Progenitor cell of endocrine pancreas (in vitro differentiated cells): Measurements from ENCODE around the gene GINM1. TPM values are rescaled to one million over a fixed set of nuclear protein-coding genes. Genes with fewer than 3 reads are reported as not detected.

ENCODE experiments used
- DNase-seq: peaks from one replicate; pipeline ENCODE4 v3.0.0; 2021; ENCODE audit warnings: low spot score; ENCODE audit not compliant: unreplicated experiment
- H3K27ac Mint-ChIP-seq: 2 replicates; pipeline ENCODE4 v1.8.0; 2021; ENCODE audit warnings: mild to moderate bottlenecking, moderate library complexity, mixed read lengths
- H3K27me3 Mint-ChIP-seq: 2 replicates; pipeline ENCODE4 v1.8.0; 2021; ENCODE audit warnings: mixed read lengths
- H3K36me3 Mint-ChIP-seq: 2 replicates; pipeline ENCODE4 v1.8.0; 2022; ENCODE audit warnings: mixed read lengths; ENCODE audit not compliant: insufficient read depth
- H3K4me1 Mint-ChIP-seq: 2 replicates; pipeline ENCODE4 v1.8.0; 2021; ENCODE audit warnings: low read depth, mixed read lengths
- H3K4me3 Mint-ChIP-seq: 2 replicates; pipeline ENCODE4 v1.8.0; 2021; ENCODE audit warnings: low read depth, mild to moderate bottlenecking, moderate library complexity, mixed read lengths
- H3K9me3 Mint-ChIP-seq: 2 replicates; pipeline ENCODE4 v1.8.0; 2021; ENCODE audit warnings: low read depth, mixed read lengths
- CTCF ChIP-seq: fragments of 200-600 bp; sonication (generic); IDR thresholded peaks from one replicate; pipeline ENCODE4 v1.5.0; 2021; ENCODE audit warnings: antibody characterized with exemption, mild to moderate bottlenecking; ENCODE audit not compliant: unreplicated experiment
- total RNA-seq: library from RNA; stranded (reverse); gene quantifications from 2 replicates; pipeline ENCODE4 v1.2.1, GENCODE V29; 2021

The GINM1 gene
- total RNA-seq, 1 donor from 2014 or later: 26.3 TPM

GRCh38 chr6:149560736-149561135 is 5.4 kb upstream of the GINM1 start:
- Mint-ChIP-seq H3K4me1 (peaks cover 2% of the 10 kb centered on the region), H3K9me3 (no peaks in the 10 kb centered on the region), H3K27me3 (peaks cover 49% of the 10 kb centered on the region), H3K4me3 (no peak overlapping the region), H3K36me3 (no peaks in the 10 kb centered on the region), H3K27ac (no peak overlapping the region)
- TF ChIP-seq CTCF: peak; percentile 62
- DNase-seq: no peak

- no peaks in the 10 kb centered on the region for H3K9me3 Mint-ChIP-seq
- H3K27me3 Mint-ChIP-seq: peaks cover 30% of the 10 kb centered on the region
- H3K27ac Mint-ChIP-seq: no peak overlapping the region
- TF ChIP-seq CTCF: no peak
- H3K36me3 Mint-ChIP-seq: no peaks in the 10 kb centered on the region
- peaks cover 9% of the 10 kb centered on the region for H3K4me1 Mint-ChIP-seq
- H3K4me3 Mint-ChIP-seq: no peak overlapping the region
- DNase-seq: no peak
Observed at GRCh38 chr6:149563203-149563927, 2.8 kb upstream of the GINM1 start.

- Mint-ChIP-seq H3K4me3 (no peak overlapping the region), H3K4me1 (peaks cover 9% of the 10 kb centered on the region), H3K9me3 (no peaks in the 10 kb centered on the region), H3K27ac (no peak overlapping the region), H3K36me3 (no peaks in the 10 kb centered on the region), H3K27me3 (peaks cover 24% of the 10 kb centered on the region)
- no peak for TF ChIP-seq CTCF
- DNase-seq: no peak
Observed at GRCh38 chr6:149563928-149564325, 2.2 kb upstream of the GINM1 start.

GRCh38 chr6:149566410-149567193 is 427 bp downstream of the GINM1 start:
- DNase-seq: peak; percentile 49
- Mint-ChIP-seq H3K9me3 (no peaks in the 10 kb centered on the region), H3K4me3 (peak overlapping the region; percentile 96), H3K4me1 (peaks cover 13% of the 10 kb centered on the region), H3K27me3 (peaks cover 6% of the 10 kb centered on the region), H3K27ac (peak overlapping the region; percentile 99), H3K36me3 (no peaks in the 10 kb centered on the region)
- TF ChIP-seq CTCF: no peak

GRCh38 chr6:149567194-149567586 is 1.0 kb downstream of the GINM1 start:
- Mint-ChIP-seq H3K27ac (peak overlapping the region; percentile 99), H3K36me3 (no peaks in the 10 kb centered on the region), H3K27me3 (peaks cover 6% of the 10 kb centered on the region), H3K4me1 (peaks cover 13% of the 10 kb centered on the region), H3K9me3 (no peaks in the 10 kb centered on the region), H3K4me3 (peak overlapping the region; percentile 96)
- no peak for TF ChIP-seq CTCF
- DNase-seq: no peak
